SKM-1 treated with dmso at 0.1 percent for 144 hours (cell line): ENCODE measurements around the gene RAB7B.

Source experiments
- DNase-seq: peaks from one replicate; lab custom pipeline; 2025; ENCODE audit not compliant: unreplicated experiment; lab: John Stamatoyannopoulos, UW

Gene RAB7B

GRCh38 chr1:206023695-206024094 is 20.5 kb upstream of the RAB7B start, which contains the start of gene CTSE:
CTSE (minus strand) TSS chr1:206023895; CDS start chr1:206023791, 104 bp downstream.
- no peak for DNase-seq

DNA sequence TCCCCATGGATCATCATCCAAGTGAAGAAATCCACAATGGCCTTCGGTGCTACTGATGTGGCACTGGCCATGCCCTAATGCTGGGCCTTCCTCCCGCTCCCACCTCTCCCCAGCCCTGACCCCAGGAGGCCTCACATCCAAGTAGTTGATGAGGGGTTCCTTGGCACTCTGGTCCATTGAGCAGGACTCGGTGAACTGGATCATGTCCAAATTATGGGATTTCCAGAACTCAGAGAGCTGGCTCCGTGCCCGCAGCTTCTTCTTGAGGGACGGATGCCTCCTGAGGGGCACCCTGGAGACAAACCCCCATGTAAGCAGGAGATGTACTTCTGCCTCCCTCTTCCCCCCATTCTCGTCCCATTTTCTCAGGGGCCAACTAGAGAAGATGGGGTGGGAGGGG is 19.6 kb upstream of the RAB7B start:
- DNase-seq, result no peak

GRCh38 chr1:206021626-206022365 is 18.6 kb upstream of the RAB7B start:
- no peak for DNase-seq

GRCh38 chr1:206021008-206021625 is 17.9 kb upstream of the RAB7B start:
- no peak for DNase-seq

DNA sequence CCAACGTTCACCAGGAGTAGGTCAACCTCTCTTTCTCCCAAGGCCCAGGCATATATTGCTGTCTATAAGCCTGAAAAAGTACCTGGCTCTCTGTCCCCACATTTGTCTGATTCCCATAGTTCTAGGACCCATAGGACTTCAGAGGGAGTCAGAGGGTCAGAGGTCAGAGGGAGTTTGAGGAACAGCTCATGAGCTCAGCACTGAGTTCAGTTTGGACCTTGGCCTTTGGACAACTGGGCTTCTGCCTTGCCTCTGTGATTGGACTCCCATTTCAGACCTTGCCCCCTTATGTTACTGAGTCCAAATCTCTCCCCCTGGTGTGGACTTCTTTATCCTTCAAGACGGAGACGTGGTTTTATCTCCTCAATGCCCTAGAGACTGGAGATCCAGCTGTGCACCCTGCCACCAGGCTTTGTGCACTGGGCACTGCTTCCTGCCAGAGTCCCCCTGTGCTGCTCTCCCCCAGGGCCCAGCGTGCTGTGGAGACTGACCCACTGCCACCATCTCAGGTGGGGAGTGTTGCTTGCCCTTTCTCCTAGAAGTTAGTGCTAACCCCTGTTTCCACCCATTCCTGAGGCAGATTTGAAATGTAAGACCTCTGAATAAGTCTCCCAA is 17.3 kb upstream of the RAB7B start:
- DNase-seq, result no peak

DNA sequence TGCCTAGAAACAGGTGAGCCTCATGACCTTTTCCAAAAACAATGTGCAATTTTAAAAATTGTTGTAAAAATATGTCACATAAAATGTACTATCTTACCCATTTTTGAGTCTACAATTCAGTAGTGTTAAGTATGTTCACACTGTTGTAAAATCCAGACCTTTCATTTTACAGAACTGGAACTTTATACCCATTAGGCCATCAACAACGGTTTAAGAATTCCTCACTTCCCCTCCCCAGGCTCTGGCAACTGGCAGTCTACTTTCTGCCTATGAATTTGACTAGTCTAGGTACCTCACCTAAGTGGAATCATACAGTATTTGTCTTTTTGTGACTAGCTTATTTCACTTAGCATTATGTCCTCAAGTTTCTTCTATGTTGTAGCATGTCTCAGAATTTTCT is 11.9 kb upstream of the RAB7B start:
- no peak for DNase-seq

DNA sequence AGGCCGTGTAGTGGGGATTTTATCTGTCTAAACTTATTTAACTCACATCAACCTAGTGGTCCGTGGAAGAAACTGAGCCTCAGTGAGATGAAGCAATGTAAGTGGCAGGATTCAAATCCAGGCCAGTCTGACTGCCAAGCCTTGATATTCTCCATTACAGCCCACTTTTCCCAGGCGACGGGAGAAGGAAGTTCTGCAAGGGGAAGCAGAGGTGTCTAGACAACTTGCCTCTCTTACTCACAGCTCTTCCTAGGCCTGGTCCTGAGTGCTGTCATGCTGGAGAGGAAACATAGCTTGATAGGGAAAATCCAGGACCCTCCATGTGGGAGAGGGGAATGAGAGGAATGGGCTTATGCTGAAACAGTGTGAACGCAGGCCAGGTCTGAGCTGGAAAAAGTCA is 11.4 kb upstream of the RAB7B start:
- no peak for DNase-seq

DNA sequence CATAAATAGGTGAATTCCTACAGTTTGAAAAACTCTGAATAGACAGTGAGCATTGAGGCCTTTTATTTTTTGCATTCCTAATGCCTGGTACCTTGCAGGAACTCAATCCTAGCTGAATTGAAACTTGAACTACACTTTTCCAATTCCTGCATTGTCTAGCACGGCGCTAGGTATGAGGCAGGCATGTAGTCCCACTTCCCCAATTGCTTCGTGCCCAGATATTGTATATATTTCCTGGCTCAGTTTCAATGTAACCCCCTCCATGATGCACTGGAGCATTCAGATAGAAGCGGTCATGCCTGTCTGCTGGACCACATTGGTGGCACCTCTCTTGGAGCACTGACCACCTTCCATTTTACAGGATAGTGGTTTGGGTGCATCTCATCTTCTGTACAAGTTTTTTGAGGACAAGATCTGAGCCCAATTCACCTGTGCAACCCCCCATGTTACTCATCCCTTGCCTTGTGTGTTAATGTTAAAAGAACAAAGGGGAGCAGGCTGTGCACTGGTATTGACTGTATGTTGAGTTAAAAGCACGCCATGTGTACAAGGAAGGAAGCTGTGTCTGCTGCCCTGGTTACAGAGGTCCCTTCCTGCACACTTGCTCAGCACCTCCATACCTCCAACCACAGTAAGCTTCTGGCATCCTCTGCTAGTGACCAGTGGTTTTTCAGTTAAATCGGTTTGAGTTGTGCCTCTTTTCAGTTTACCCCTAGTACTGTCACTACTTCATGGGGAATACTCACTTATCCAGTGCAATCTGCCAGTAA is 10.0 kb upstream of the RAB7B start:
- DNase-seq, result no peak

- DNase-seq, result peak; percentile 100
Measured at GRCh38 chr1:206012086-206012859, 9.1 kb upstream of the RAB7B start.

- DNase-seq, result no peak
Measured at GRCh38 chr1:206011057-206011456, 7.9 kb upstream of the RAB7B start.

GRCh38 chr1:206010060-206010459 is 6.9 kb upstream of the RAB7B start:
- DNase-seq, result no peak

- DNase-seq, result no peak
Measured at GRCh38 chr1:206006946-206007345, 3.8 kb upstream of the RAB7B start.

DNA sequence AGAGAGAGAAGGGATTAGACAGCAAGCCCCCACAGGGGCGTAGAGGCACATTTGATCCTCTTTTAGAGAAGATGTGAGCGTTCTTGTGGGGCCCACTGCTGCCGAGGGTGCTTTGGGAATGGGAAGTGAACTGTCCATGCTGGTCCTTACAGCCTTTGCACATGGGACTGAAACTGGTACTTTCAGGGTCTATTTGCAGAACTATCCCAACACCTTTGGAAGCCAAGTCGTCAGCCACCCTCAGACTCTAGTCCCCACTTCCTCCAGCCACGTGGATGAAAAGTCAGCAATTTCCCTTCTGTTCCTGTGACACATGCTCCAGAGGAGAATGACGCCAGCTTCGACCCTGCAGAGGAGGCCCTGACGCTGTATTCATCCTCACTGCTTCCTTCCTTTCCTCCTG is 2.6 kb upstream of the RAB7B start:
- no peak for DNase-seq

- no peak for DNase-seq
Measured at GRCh38 chr1:206005234-206005633, 2.0 kb upstream of the RAB7B start.

DNA sequence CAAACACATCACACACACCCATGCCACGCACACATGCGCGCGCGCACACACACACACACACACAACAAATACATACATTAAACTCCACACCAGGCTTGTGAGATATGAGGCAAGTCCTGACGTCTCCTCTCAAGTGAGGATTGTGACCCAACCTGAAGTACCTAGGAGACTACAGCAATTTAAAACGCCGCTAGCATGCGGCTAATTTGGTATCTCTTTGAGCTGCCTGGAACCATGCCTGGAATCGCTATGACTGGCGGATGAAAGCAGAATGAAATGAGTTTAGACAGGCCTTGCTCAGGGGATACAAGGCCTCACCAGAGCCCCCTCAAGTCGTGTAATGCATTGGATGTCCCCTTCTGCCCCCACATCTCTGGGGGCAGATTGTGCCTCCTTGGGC is 1.6 kb upstream of the RAB7B start:
- DNase-seq, result no peak

GRCh38 chr1:206003854-206004800 is 932 bp upstream of the RAB7B start:
- DNase-seq, result no peak

DNA sequence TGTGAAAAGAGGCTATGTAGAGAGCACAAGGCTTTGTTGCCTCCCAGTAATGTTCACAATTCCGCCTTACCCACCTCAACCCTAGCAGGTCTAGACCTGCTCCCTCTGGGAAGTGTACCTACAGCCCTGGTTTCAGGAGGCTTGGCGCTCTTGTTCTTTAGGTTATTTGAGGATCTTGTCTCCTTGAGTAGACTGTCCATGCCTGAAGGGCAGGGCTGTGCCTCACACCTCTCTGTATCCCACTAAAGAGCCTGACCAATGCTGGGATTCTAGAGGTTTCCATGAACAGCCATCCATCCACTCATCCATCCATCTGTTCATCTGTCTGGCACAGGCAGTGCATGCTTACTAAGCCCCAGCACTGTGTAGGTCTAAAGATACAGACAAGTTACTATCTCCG is 1.0 kb downstream of the RAB7B start:
- DNase-seq, result no peak

GRCh38 chr1:206001476-206001888 is 1.7 kb downstream of the RAB7B start:
- DNase-seq, result peak; percentile 94

DNA sequence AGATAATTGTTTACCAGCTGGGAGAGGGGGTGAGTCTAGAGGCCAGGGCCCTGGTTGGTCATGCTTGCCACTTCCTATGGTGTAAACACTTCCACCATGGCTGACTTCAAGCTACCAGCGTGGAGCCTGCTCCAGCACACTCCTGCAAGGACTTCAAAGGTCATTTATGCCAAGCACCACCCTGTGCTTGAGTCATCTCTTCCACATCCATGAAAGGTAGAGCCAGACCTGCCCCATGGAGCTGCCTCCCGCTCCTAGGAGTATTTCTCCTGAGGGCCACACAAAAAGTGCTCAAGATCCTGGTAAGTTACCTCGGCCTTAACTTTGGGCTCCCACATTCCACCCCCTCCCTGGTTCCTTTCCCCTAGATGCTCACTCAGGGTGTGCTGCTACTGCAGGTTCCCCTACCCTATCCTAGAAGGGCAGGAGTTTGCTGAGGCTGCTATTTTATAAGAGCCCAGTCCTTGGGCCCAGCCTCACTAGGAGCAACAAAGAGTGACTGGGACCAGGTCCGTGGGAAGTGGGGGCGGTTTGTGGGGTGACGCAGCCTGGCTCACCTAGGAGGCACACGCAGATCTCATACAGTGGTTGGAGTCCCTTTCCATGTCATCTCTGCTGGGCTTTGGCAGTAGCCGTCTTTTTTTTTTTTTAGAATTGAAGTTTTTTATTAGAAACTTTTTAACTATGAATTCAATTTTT is 2.4 kb downstream of the RAB7B start:
- DNase-seq, result no peak
